ENCODE measurements around the gene SSH2.
A peak's percentile ranks its signal among the peaks of the same experiment; 100 is the strongest.

The SSH2 gene

GRCh38 chr17:29614349-29615047, 315.5 kb downstream of the SSH2 start:
- Mint-ChIP-seq H3K36me3 (ENCODE audit: low read depth) (no peaks in the 10 kb centered on the region), H3K9me3 (no peaks in the 10 kb centered on the region), H3K27me3 (no peaks in the 10 kb centered on the region), H3K4me1 (peaks cover 43% of the 10 kb centered on the region), H3K4me3 (peak overlapping the region; percentile 80), H3K27ac (peak overlapping the region; percentile 68)
- DNase-seq: no peak
- ATAC-seq: no peak

DNA sequence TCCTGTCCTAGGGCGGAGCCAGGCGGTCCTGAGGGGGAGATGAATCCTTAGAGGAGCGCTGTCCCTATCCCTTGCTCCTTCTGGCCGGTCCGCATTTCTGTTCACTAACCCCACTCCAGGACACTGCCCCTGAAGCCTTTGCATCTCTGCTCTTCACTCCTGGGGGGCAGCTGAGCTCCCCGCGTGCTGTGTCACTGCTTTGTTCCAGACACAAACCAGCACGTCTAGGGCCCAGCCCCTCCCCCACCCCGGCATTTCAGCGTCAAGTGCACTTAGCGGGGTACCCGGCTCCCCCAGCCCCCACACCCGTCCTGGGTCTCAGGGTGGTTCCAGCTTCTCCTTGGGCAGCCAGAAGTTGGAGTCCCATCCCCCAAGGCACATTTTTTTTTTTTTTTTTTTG, 316.2 kb downstream of the SSH2 start:
- DNase-seq (no peak), ATAC-seq (no peak)
- Mint-ChIP-seq H3K27me3 (no peaks in the 10 kb centered on the region), H3K4me3 (peak overlapping the region; percentile 14), H3K4me1 (peaks cover 43% of the 10 kb centered on the region), H3K9me3 (no peaks in the 10 kb centered on the region), H3K27ac (no peak overlapping the region), H3K36me3 (ENCODE audit: low read depth) (no peaks in the 10 kb centered on the region)

DNA sequence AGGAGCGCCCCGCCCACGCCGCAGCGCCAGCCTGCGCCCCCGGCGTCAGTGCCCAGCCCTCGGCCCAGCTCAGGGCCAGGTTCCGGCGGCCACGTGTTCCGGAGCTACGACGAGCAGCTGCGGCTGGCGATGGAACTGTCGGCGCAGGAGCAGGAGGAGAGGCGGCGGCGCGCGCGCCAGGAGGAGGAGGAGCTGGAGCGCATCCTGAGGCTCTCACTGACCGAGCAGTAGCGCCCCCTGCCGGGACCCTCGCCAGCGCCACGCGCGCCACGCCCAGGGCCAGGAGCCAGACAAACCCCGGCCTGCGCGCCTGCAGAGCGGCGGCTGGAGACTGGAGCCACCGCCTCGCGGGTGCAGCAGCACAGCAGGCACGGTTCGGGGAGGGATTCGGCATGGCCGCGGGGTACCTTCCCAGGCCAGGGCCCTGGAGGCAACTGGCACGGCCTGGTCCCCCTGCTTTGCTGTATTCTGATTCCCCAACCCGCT, 316.6 kb downstream of the SSH2 start:
- Mint-ChIP-seq H3K27ac (no peak overlapping the region), H3K4me1 (peaks cover 43% of the 10 kb centered on the region), H3K27me3 (no peaks in the 10 kb centered on the region), H3K4me3 (no peak overlapping the region), H3K36me3 (ENCODE audit: low read depth) (no peaks in the 10 kb centered on the region), H3K9me3 (no peaks in the 10 kb centered on the region)
- peak; percentile 48 for ATAC-seq
- peak; percentile 99 for DNase-seq

DNA sequence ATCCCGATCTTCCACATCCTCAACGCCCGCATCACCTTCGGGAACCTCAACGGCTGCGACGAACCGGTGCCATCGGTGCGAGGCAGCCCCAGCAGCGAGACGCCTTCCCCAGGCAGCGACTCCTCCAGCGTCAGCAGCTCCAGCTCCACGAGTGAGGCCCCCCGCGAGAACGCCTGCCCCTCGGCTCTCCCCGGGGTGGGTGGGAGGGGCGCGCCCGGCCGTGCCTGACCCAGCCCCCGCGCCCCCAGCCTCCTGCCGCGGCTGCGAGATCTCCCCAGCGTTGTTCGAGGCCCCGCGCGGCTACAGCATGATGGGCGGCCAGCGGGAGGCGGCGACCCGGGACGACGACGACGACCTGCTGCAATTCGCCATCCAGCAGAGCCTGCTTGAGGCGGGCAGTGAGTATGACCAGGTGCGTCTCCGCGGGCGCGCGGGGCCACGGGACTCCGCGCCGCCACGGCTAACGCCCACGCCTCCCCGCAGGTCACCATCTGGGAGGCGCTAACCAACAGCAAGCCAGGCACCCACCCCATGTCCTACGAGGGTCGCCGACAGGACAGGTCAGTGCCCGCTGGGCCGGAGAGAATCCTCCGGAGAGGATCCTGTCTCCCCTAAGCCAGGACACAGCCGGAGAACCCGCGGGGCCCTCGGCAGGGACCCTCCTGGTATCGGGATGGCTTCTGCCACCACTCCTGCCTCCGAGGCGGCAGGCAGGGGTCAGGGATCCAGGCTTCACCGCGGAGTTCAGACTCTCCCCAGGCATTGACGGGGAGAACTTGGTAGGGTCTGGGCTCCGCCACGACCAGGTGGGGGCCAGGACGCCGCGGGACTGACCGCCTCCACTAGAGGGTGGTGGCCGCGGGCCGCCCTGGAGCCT, 317.4 kb downstream of the SSH2 start:
- H3K4me1 Mint-ChIP-seq: peaks cover 40% of the 10 kb centered on the region
- no peaks in the 10 kb centered on the region for H3K36me3 Mint-ChIP-seq (ENCODE audit: low read depth)
- no peaks in the 10 kb centered on the region for H3K9me3 Mint-ChIP-seq
- no peak overlapping the region for H3K27ac Mint-ChIP-seq
- H3K27me3 Mint-ChIP-seq: no peaks in the 10 kb centered on the region
- no peak overlapping the region for H3K4me3 Mint-ChIP-seq
- no peak for DNase-seq
- ATAC-seq: no peak

DNA sequence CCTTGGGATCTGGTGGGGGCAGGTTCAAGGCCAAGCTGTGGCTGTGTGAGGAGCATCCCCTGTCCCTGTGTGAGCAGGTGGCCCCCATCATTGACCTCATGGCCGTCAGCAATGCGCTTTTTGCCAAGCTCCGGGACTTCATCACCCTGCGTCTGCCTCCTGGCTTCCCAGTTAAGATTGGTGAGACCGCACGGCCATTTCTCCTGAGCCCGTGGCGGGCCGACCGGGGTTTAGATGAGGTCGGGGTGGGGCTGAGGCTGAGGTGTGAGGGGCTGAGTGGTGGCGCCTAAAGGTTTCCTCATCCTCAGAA, 318.0 kb downstream of the SSH2 start:
- H3K36me3 Mint-ChIP-seq (ENCODE audit: low read depth): no peaks in the 10 kb centered on the region
- H3K27me3 Mint-ChIP-seq: no peaks in the 10 kb centered on the region
- ATAC-seq (no peak), DNase-seq (no peak)
- H3K4me3 Mint-ChIP-seq: no peak overlapping the region
- no peak overlapping the region for H3K27ac Mint-ChIP-seq
- no peaks in the 10 kb centered on the region for H3K9me3 Mint-ChIP-seq
- peaks cover 40% of the 10 kb centered on the region for H3K4me1 Mint-ChIP-seq

DNA sequence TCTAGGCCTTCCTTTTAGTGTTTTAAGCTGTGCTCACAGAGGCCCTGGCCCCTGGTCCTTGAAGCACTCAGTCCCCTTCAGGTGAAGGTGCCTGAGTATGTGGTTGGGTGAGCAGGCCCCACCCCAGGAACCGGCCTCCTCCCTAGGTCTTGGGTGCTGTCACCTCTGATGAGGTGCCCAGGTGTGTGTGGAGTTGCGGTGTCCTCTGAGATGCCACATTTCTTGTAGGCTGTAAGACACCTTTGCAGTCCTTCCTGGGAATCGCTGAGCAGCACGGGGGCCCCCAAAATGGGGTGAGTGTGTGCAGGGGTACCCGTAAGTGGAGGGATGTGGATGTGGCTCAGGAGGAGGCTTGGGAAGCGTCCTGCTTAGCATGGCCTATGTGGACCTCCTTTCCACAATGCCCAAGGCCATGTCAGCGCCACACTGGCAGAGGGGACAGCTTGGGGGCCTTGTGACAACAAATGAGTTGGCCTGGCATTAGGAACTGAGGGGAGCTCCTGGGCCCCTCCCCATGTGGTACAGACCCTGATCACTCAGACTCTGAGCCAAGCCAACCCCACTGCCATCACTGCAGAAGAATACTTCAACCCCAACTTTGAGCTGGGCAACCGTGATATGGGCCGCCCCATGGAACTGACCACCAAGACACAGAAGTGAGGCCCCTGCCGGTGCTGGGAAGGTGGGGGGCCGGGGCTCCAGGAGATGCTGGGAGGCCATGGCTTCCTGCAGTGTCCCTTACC, 318.5 kb downstream of the SSH2 start:
- Mint-ChIP-seq H3K4me3 (no peak overlapping the region), H3K9me3 (no peaks in the 10 kb centered on the region), H3K27me3 (no peaks in the 10 kb centered on the region), H3K4me1 (peaks cover 34% of the 10 kb centered on the region), H3K27ac (no peak overlapping the region), H3K36me3 (ENCODE audit: low read depth) (no peaks in the 10 kb centered on the region)
- no peak for ATAC-seq
- DNase-seq: no peak

DNA sequence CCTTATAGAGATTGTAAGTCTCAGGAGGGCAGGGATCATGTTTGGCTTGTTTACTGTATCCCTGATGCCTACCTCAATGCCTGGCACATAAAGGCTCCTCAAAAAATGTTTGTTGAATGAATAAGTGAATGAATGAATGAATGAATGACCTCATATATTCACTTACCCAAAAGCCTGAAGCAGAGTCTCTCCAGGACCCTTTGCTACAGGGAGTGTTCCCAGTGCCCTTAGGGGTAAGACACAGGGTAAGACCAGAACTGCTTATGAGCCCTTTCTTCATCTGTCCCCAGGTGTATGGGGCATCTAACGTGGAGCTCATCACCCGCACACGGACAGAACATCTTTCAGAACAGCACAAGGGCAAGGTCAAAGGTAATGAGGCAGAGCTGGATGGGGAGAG, 319.6 kb downstream of the SSH2 start:
- Mint-ChIP-seq H3K27ac (no peak overlapping the region), H3K4me1 (peaks cover 24% of the 10 kb centered on the region), H3K9me3 (no peaks in the 10 kb centered on the region), H3K27me3 (no peaks in the 10 kb centered on the region), H3K4me3 (no peak overlapping the region), H3K36me3 (ENCODE audit: low read depth) (no peaks in the 10 kb centered on the region)
- no peak for DNase-seq
- ATAC-seq: no peak

GRCh38 chr17:29608986-29609385, 321.0 kb downstream of the SSH2 start:
- no peak for DNase-seq

DNA sequence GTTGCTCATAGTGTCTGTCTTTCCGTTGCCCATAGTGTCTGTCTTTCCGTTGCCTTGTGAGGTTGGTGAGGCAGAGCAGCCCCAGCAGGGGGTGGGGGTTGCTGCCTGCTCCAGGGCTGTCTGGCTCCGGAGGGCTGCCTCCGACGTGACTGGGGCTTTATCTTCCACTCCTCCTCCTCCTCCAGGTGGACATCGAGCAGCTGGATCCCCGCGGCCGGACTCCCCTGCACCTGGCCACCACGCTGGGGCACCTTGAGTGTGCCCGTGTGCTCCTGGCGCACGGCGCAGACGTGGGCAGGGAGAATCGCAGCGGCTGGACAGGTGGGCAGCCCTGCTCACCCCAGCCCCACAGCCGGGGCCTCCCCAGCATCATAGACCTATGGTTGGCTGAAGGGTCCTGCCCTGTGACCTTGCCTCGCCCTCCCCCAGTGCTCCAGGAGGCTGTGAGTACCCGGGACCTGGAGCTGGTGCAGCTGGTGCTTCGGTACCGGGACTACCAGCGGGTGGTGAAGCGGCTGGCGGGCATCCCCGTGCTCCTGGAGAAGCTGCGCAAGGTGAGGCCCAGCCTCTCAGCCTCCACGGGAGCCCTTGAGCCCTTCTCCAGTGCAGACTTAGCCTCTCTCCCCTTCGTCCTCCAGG, 322.4 kb downstream of the SSH2 start:
- Mint-ChIP-seq H3K36me3 (ENCODE audit: low read depth) (no peaks in the 10 kb centered on the region), H3K27me3 (no peaks in the 10 kb centered on the region), H3K27ac (no peak overlapping the region), H3K4me1 (peaks cover 4% of the 10 kb centered on the region), H3K9me3 (no peaks in the 10 kb centered on the region), H3K4me3 (no peak overlapping the region)
- ATAC-seq: no peak
- no peak for DNase-seq

More at GRCh38 chr17:29608986-29609385, 321.0 kb downstream of the SSH2 start:
- no peaks in the 10 kb centered on the region for H3K36me3 Mint-ChIP-seq (ENCODE audit: low read depth)
- H3K4me3 Mint-ChIP-seq: no peak overlapping the region
- no peak overlapping the region for H3K27ac Mint-ChIP-seq
- peaks cover 10% of the 10 kb centered on the region for H3K4me1 Mint-ChIP-seq
- no peaks in the 10 kb centered on the region for H3K27me3 Mint-ChIP-seq
- no peaks in the 10 kb centered on the region for H3K9me3 Mint-ChIP-seq
- ATAC-seq: no peak

DNA sequence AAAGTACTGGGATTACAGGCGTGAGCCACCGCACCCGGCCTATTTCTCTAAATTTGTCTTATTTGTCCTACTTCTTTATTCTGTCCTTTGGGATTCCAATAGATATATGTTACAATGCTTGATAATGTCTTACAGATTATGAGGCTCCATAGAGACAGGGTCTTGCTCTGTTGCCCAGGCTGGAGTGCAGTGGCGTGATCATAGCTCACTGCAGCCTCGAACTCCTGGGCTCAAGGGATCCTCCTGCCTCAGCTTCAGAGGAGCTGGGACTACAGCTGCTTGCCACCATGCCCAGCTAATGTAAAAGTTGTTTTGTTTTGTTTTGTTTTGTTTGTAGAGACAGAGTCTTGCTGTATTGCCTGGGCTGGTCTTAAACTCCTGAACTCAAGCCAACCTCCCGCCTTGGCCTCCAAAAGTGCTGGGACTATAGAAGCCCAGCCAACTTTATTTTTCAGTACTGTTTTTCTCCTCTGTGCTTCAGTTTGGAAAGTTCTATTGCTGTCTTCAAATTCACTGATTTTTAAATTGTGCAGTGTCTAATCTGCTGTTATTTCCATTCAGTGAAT, 326.8 kb downstream of the SSH2 start:
- DNase-seq: no peak
- no peak overlapping the region for H3K4me3 Mint-ChIP-seq
- H3K9me3 Mint-ChIP-seq: no peaks in the 10 kb centered on the region
- no peaks in the 10 kb centered on the region for H3K27me3 Mint-ChIP-seq
- H3K4me1 Mint-ChIP-seq: peaks cover 9% of the 10 kb centered on the region
- no peak overlapping the region for H3K27ac Mint-ChIP-seq
- no peak for ATAC-seq
- no peaks in the 10 kb centered on the region for H3K36me3 Mint-ChIP-seq (ENCODE audit: low read depth)

DNA sequence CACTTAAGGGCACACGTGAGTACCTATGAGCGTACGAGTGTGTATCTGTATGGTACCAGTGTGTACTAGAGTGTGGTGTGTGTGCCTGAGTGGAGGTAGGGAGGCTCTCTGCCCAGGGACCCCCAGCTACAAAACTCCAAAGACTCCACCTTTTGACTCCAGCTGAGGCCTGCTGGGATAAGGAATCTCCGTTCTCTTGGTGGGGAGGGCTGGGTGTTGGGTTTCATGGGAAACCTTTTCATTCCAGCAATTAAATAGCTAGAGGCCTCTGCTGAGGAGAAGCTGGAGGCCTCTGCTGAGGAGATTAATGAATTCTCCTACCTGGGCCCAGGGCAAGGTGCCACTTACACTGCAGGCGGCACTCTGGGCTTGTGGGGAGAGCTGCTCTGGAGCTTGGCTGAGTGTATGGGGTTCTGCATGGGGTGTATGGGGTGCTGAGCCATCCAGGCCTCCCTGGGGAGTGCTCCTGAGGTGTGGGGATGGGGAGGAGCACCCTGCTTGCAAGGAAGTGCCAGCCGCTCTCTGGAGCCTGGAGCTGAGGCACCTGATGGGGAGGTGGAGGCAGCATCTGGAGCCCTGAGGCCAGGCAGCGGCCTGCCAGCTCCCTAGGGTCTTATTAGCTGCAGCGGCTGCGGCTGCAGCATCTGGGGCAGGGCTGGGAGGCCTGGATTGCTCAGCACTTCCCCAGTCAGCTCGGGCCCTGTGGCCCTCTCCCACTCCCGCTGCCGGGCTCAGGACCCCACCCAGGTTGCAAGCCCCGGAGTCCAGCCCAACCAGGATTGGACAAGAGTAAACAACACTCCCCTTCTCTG, 332.5 kb downstream of the SSH2 start:
- Mint-ChIP-seq H3K9me3 (no peaks in the 10 kb centered on the region), H3K4me3 (no peak overlapping the region), H3K36me3 (ENCODE audit: low read depth) (no peaks in the 10 kb centered on the region), H3K27me3 (no peaks in the 10 kb centered on the region), H3K4me1 (peaks cover 15% of the 10 kb centered on the region), H3K27ac (no peak overlapping the region)
- no peak for ATAC-seq
- DNase-seq: no peak

DNA sequence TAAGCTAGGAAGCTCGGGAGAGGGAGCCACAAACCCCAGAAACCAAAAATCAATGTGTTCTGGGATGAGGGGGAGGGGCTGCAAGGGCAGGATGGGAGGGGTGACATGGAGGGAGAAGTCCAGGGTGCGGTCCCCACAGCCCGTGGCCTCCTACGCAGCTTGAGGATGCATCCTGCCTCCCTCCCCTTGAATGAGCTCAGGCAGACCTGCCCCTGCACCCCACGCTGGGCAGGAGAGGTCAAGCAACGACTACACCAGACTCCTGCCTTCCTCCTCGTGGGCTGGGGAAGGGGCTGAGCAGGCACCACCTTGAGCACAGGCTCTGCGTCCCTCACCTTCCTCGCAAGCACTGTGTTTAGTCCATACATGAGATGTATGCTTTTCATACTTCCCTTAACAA, 333.2 kb downstream of the SSH2 start:
- H3K27me3 Mint-ChIP-seq: no peaks in the 10 kb centered on the region

GRCh38 chr17:29595943-29596774, 333.9 kb downstream of the SSH2 start:
- H3K27me3 Mint-ChIP-seq: no peaks in the 10 kb centered on the region
- DNase-seq: no peak
- no peak overlapping the region for H3K4me3 Mint-ChIP-seq
- H3K9me3 Mint-ChIP-seq: no peaks in the 10 kb centered on the region
- no peaks in the 10 kb centered on the region for H3K36me3 Mint-ChIP-seq (ENCODE audit: low read depth)
- peaks cover 29% of the 10 kb centered on the region for H3K4me1 Mint-ChIP-seq
- ATAC-seq: no peak
- H3K27ac Mint-ChIP-seq: no peak overlapping the region

More for the DNA sequence above, 333.2 kb downstream of the SSH2 start:
- DNase-seq (no peak), ATAC-seq (no peak)
- no peak overlapping the region for H3K27ac Mint-ChIP-seq
- no peaks in the 10 kb centered on the region for H3K9me3 Mint-ChIP-seq
- no peaks in the 10 kb centered on the region for H3K36me3 Mint-ChIP-seq (ENCODE audit: low read depth)
- peaks cover 22% of the 10 kb centered on the region for H3K4me1 Mint-ChIP-seq
- no peak overlapping the region for H3K4me3 Mint-ChIP-seq
